Neural cell (in vitro differentiated cells): ENCODE results near the gene ENO3. TPM values are rescaled to one million over a fixed set of nuclear protein-coding genes. Genes with fewer than 3 reads are reported as not detected.

Experiments
- H2AFZ ChIP-seq: fragments of 200-600, 300-800 bp; sonication (generic), shearing (Covaris generic); 2 replicates; pipeline ENCODE4 v1.6.0; 2014; ENCODE audit warnings: low read depth, mild to moderate bottlenecking, antibody characterized with exemption, low read length, moderate library complexity
- H3F3A ChIP-seq: fragments of 200-600 bp; shearing (Covaris generic); 2 replicates; pipeline ENCODE4 v1.6.1; 2016; ENCODE audit warnings: mild to moderate bottlenecking, moderate library complexity, mixed read lengths, antibody characterized with exemption, low read length; ENCODE audit not compliant: insufficient read depth, poor library complexity, severe bottlenecking
- H3K27ac ChIP-seq: fragments of 200-600, 300-800 bp; sonication (generic), shearing (Covaris generic); 2 replicates; pipeline ENCODE4 v1.5.1; 2014; ENCODE audit warnings: mild to moderate bottlenecking, low read length, moderate library complexity
- H3K27me3 ChIP-seq: fragments of 300-800, 200-600 bp; sonication (generic), shearing (Covaris generic); 2 replicates; pipeline ENCODE4 v1.6.0; 2014; ENCODE audit warnings: mild to moderate bottlenecking, low read depth, low read length, moderate library complexity; ENCODE audit not compliant: insufficient read depth
- H3K36me3 ChIP-seq: fragments of 300-800, 200-600 bp; sonication (generic), shearing (Covaris generic); 2 replicates; pipeline ENCODE4 v1.5.1; 2014; ENCODE audit warnings: mild to moderate bottlenecking, antibody characterized with exemption, low read length, moderate library complexity; ENCODE audit not compliant: insufficient read depth
- H3K4me2 ChIP-seq: fragments of 300-800, 200-600 bp; sonication (generic), shearing (Covaris generic); 2 replicates; pipeline ENCODE4 v1.6.0; 2014; ENCODE audit warnings: mild to moderate bottlenecking, low read length
- H3K4me3 ChIP-seq: fragments of 300-800, 200-600 bp; sonication (generic), shearing (Covaris generic); 2 replicates; pipeline ENCODE4 v1.5.1; 2014; ENCODE audit warnings: mild to moderate bottlenecking, low read length, moderate library complexity
- H3K79me2 ChIP-seq: fragments of 200-600 bp; shearing (Covaris generic); replicated peaks from 2 replicates; pipeline ENCODE4 v1.6.0; 2014; ENCODE audit warnings: mild to moderate bottlenecking, low read length, moderate library complexity; ENCODE audit not compliant: insufficient read depth
- H3K9ac ChIP-seq: fragments of 300-800, 200-600 bp; sonication (generic), shearing (Covaris generic); 2 replicates; pipeline ENCODE4 v1.6.1; 2016; ENCODE audit warnings: mild to moderate bottlenecking, low read length, mixed read lengths
- H3K9me2 ChIP-seq: fragments of 200-600 bp; shearing (Covaris generic); 2 replicates; pipeline ENCODE4 v1.6.1; 2016; ENCODE audit warnings: mild to moderate bottlenecking, low read length, mixed read lengths; ENCODE audit not compliant: insufficient read depth
- H3K9me3 ChIP-seq: fragments of 200-600, 300-800 bp; sonication (generic), shearing (Covaris generic); 2 replicates; pipeline ENCODE4 v1.6.1; 2016; ENCODE audit warnings: mild to moderate bottlenecking, mixed run types, low read length, moderate library complexity, mixed read lengths
- H4K20me1 ChIP-seq: fragments of 200-600 bp; shearing (Covaris generic); 2 replicates; pipeline ENCODE4 v1.6.1; 2016; ENCODE audit warnings: mild to moderate bottlenecking, mixed run types; ENCODE audit not compliant: insufficient read depth
- EP300 ChIP-seq: fragments of 450-650 bp; conservative IDR thresholded peaks from 2 replicates; pipeline ENCODE4 v1.6.1; 2014; ENCODE audit warnings: antibody characterized with exemption, mild to moderate bottlenecking, moderate library complexity; ENCODE audit not compliant: poor library complexity, severe bottlenecking
- EZH2 ChIP-seq: fragments of 200-600, 300-800 bp; shearing (Covaris generic), sonication (generic); IDR thresholded peaks from 2 replicates; pipeline ENCODE4 v1.6.1; 2014; ENCODE audit warnings: antibody characterized with exemption, low read length, borderline replicate concordance, mild to moderate bottlenecking; ENCODE audit not compliant: insufficient read depth, poor library complexity, severe bottlenecking
- MXI1 ChIP-seq: fragments of 450-650 bp; conservative IDR thresholded peaks from 2 replicates; pipeline ENCODE4 v1.6.1; 2014; ENCODE audit warnings: antibody characterized with exemption, mild to moderate bottlenecking; ENCODE audit not compliant: poor library complexity, severe bottlenecking
- POLR2AphosphoS5 ChIP-seq: IDR thresholded peaks from 2 replicates; pipeline ENCODE4 v1.6.1; 2012
- RAD21 ChIP-seq: fragments of 450-650 bp; conservative IDR thresholded peaks from 2 replicates; pipeline ENCODE4 v1.6.1; 2014; ENCODE audit warnings: antibody characterized with exemption, mild to moderate bottlenecking, moderate library complexity
- SMC3 ChIP-seq: fragments of 450-650 bp; conservative IDR thresholded peaks from 2 replicates; pipeline ENCODE4 v1.6.1; 2014; ENCODE audit warnings: antibody characterized with exemption, mild to moderate bottlenecking, moderate library complexity; ENCODE audit not compliant: poor library complexity
- TAF1 ChIP-seq: IDR thresholded peaks from 2 replicates; pipeline ENCODE4 v1.6.1; 2012; ENCODE audit warnings: low read depth
- polyA plus RNA-seq: library from polyadenylated mRNA; depleted of rRNA; stranded (reverse); fragments of >200 nt; gene quantifications from 2 replicates; pipeline ENCODE4 v1.2.3, GENCODE V29; 2014
- TF ChIP-seq, protein P1 (sequence below): IDR thresholded peaks from 2 replicates; pipeline ENCODE4 v1.6.1; 2012; ENCODE audit warnings: borderline replicate concordance
- TF ChIP-seq, protein P2 (sequence below): fragments of 450-650 bp; IDR thresholded peaks from 2 replicates; pipeline ENCODE4 v1.5.1; 2014; ENCODE audit warnings: antibody characterized with exemption, mild to moderate bottlenecking, moderate library complexity; ENCODE audit not compliant: poor library complexity, severe bottlenecking

ENO3 gene
- polyA plus RNA-seq, 1 donor from 2014 or later = 2.3 TPM

DNA sequence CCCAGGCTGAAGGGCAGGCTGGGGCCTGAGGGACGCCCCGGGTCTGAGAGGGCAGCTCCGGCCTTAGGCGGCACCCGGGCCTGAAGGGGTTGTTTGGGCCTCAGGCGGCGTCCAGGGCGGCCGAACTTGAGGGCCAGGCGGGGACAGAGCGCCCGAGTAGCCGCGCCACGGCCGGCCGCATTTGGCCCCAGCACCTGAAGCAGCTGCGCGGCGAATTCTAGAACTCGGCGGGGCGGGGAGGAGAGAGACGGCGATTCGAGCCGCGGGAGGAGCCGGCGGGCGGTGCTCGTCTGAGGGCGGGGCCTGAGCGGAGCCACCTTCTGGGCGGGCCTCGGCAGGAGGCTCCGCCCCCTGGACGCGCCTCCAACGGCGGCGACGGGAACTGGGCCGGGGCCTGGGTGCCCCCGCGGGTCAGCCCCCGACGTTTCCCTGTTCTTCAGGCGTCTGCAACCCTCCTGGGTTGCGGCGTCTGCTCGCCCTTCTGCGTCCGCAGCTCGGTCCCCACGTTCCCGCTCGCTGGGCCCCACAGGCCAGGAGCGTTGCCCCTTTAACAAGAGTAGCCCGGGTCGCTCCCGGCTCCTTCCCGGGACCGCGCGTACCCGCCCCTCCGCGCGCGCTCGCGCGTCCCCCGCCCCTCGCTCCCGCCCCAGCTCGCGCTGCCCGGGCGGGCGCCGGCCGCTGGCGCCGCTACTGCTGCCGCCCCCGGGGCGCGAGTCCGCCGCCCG is 46.5 kb downstream of the ENO3 start, which contains the start of the genes INCA1 and KIF1C:
Gene INCA1 (minus strand): TSS at position 221 of the 725 bp plus-strand sequence. CDS start 3,085 bp downstream, outside the sequence.
Gene KIF1C (plus strand): TSS at position 649 of the 725 bp plus-strand sequence. CDS start 2,297 bp downstream, outside the sequence.
- peak within 1 kb of the TSS; percentile 67 for H3K27ac ChIP-seq

DNA sequence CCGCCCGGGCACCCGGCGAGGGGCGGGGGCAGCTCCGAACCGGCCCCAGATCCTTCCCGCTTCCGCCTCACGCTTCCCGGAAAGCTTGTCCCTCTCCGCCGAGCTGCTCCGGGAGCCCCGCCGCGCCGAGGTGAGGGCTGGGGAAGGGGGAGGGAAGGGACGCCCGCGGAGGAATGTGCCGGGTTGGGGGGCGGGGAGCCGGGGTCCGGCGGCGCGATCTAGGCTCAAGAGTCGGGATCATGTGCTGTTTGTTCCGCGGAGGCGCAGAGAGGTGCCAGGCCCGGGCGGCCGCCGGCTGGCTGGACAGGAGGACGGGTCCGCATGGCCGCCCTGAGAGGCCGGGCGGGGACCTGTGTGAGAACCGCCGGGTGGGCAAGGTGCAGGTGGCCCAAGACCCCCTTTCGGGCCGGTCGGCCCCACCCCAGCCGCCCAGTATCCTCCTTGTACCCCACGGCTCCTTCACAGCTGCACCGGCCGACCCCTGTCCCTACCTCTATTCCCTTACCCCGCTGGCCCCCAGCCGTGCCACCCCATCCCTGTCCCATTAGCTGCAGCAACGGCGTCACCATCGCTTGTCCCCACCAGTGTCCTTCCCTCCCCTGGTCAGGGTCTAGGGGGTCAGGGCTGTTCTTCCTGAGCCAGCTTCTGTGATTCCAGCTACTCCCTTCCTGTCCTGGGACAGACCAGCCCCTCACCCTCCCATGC is 47.3 kb downstream of the ENO3 start:
- Histone ChIP-seq H3K79me2 (peaks cover 16% of the 10 kb centered on the region), H4K20me1 (no peaks in the 10 kb centered on the region), H3K9me2 (no peaks in the 10 kb centered on the region), H3K36me3 (no peaks in the 10 kb centered on the region), H2AFZ (peak overlapping the region; percentile 27), H3K4me3 (peak overlapping the region; percentile 96), H3F3A (no peaks in the 10 kb centered on the region), H3K27ac (no peak overlapping the region), H3K9me3 (no peaks in the 10 kb centered on the region), H3K4me2 (peak overlapping the region; percentile 84), H3K27me3 (no peaks in the 10 kb centered on the region), H3K9ac (peak overlapping the region; percentile 81)
- TF ChIP-seq, protein P1, sequence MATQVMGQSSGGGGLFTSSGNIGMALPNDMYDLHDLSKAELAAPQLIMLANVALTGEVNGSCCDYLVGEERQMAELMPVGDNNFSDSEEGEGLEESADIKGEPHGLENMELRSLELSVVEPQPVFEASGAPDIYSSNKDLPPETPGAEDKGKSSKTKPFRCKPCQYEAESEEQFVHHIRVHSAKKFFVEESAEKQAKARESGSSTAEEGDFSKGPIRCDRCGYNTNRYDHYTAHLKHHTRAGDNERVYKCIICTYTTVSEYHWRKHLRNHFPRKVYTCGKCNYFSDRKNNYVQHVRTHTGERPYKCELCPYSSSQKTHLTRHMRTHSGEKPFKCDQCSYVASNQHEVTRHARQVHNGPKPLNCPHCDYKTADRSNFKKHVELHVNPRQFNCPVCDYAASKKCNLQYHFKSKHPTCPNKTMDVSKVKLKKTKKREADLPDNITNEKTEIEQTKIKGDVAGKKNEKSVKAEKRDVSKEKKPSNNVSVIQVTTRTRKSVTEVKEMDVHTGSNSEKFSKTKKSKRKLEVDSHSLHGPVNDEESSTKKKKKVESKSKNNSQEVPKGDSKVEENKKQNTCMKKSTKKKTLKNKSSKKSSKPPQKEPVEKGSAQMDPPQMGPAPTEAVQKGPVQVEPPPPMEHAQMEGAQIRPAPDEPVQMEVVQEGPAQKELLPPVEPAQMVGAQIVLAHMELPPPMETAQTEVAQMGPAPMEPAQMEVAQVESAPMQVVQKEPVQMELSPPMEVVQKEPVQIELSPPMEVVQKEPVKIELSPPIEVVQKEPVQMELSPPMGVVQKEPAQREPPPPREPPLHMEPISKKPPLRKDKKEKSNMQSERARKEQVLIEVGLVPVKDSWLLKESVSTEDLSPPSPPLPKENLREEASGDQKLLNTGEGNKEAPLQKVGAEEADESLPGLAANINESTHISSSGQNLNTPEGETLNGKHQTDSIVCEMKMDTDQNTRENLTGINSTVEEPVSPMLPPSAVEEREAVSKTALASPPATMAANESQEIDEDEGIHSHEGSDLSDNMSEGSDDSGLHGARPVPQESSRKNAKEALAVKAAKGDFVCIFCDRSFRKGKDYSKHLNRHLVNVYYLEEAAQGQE = no peak
- TF ChIP-seq EP300 = no peak
- peak; percentile 51 for TF ChIP-seq MXI1
- TF ChIP-seq SMC3 = no peak
- TF ChIP-seq TAF1 = no peak
- no peak for TF ChIP-seq RAD21

More for the DNA sequence above, 46.5 kb downstream of the ENO3 start, which contains the start of the genes INCA1 and KIF1C:
- Histone ChIP-seq H3K9ac (peak within 1 kb of the TSS; percentile 81), H2AFZ (peak within 1 kb of the TSS; percentile 45), H3K79me2 (peaks cover 16% of the 10 kb centered on the region), H3K4me2 (peak within 1 kb of the TSS; percentile 84), H3K9me3 (no peaks in the 10 kb centered on the region), H3F3A (no peaks in the 10 kb centered on the region), H3K9me2 (no peaks in the 10 kb centered on the region), H3K36me3 (no peaks in the 10 kb centered on the region), H4K20me1 (no peaks in the 10 kb centered on the region), H3K27me3 (no peaks in the 10 kb centered on the region), H3K4me3 (peak within 1 kb of the TSS; percentile 96)
- TF ChIP-seq TAF1 (peak; percentile 43), EZH2 (no peak), SMC3 (no peak), MXI1 (peak; percentile 13), EP300 (no peak), POLR2AphosphoS5 (peak; percentile 53), RAD21 (no peak)
- TF ChIP-seq, protein P1 = no peak
- TF ChIP-seq, protein P2, sequence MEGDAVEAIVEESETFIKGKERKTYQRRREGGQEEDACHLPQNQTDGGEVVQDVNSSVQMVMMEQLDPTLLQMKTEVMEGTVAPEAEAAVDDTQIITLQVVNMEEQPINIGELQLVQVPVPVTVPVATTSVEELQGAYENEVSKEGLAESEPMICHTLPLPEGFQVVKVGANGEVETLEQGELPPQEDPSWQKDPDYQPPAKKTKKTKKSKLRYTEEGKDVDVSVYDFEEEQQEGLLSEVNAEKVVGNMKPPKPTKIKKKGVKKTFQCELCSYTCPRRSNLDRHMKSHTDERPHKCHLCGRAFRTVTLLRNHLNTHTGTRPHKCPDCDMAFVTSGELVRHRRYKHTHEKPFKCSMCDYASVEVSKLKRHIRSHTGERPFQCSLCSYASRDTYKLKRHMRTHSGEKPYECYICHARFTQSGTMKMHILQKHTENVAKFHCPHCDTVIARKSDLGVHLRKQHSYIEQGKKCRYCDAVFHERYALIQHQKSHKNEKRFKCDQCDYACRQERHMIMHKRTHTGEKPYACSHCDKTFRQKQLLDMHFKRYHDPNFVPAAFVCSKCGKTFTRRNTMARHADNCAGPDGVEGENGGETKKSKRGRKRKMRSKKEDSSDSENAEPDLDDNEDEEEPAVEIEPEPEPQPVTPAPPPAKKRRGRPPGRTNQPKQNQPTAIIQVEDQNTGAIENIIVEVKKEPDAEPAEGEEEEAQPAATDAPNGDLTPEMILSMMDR = peak; percentile 46
